K562 (cell line): ENCODE data around the gene PHC3. TPM values are rescaled to one million over a fixed set of nuclear protein-coding genes. Genes with fewer than 3 reads are reported as not detected.
A peak's percentile ranks its signal among the peaks of the same experiment; 100 is the strongest.

Source experiments
- DPF2 ChIP-seq: fragments of 450-650 bp; IDR thresholded peaks from 2 replicates; pipeline ENCODE4 v1.6.1; 2016
- FOSL1 ChIP-seq: fragments of 200-800 bp; sonication (Bioruptor generic); conservative IDR thresholded peaks from 2 replicates; pipeline ENCODE4 v1.6.1; 2016; ENCODE audit warnings: missing genetic modification characterization, missing compliant biosample characterization
- HMG20A ChIP-seq: fragments of 450-650 bp; formaldehyde crosslinking; conservative IDR thresholded peaks from 2 replicates; pipeline ENCODE4 v1.4.0; 2020; ENCODE audit warnings: mild to moderate bottlenecking, mixed read lengths
- HNRNPLL ChIP-seq: fragments of 200-400 bp; formaldehyde crosslinking; IDR thresholded peaks from 2 replicates; pipeline ENCODE4 v1.6.1; 2017; ENCODE audit warnings: low read length, low read depth, mild to moderate bottlenecking; ENCODE audit not compliant: poor library complexity, severe bottlenecking
- HOXB6 ChIP-seq: fragments of 250-450 bp; sonication (Bioruptor Pico); IDR thresholded peaks from 2 replicates; pipeline ENCODE4 v1.5.1; 2022; ENCODE audit warnings: mild to moderate bottlenecking, borderline replicate concordance
- MBD2 ChIP-seq: sonication (generic); IDR thresholded peaks from 2 replicates; pipeline ENCODE4 v1.6.1; 2016; ENCODE audit warnings: low read depth, borderline replicate concordance
- PHF20 ChIP-seq: fragments of 450-650 bp; IDR thresholded peaks from 2 replicates; pipeline ENCODE4 v1.6.1; 2018; ENCODE audit not compliant: partially characterized antibody
- RREB1 ChIP-seq: fragments of 250-450 bp; sonication (Bioruptor Pico); IDR thresholded peaks from 2 replicates; pipeline ENCODE4 v1.4.0; 2020
- TARDBP ChIP-seq: fragments of 450-650 bp; IDR thresholded peaks from 2 replicates; pipeline ENCODE4 v1.6.1; 2016
- ZBTB33 ChIP-seq: sonication (generic); formaldehyde crosslinking; IDR thresholded peaks from 2 replicates; pipeline ENCODE4 v1.8.1; 2023; ENCODE audit warnings: mild to moderate bottlenecking, missing genetic modification reagents
- ZNF174 ChIP-seq: fragments of 250-450 bp; sonication (Bioruptor Pico); IDR thresholded peaks from 2 replicates; pipeline ENCODE4 v1.4.0; 2020; ENCODE audit warnings: mild to moderate bottlenecking
- ZNF23 ChIP-seq: fragments of 250-450 bp; sonication (Bioruptor Pico); IDR thresholded peaks from 2 replicates; pipeline ENCODE4 v1.4.0; 2020; ENCODE audit warnings: mild to moderate bottlenecking
- ZNF232 ChIP-seq: sonication (generic); formaldehyde crosslinking; IDR thresholded peaks from 2 replicates; pipeline ENCODE4 v1.8.0; 2022; ENCODE audit warnings: mild to moderate bottlenecking, missing genetic modification reagents
- polyA plus RNA-seq, 8 experiments: library from polyadenylated mRNA; depleted of rRNA in 4 of 8; stranded (reverse) in 5 of 8; unstranded in 3 of 8; fragments of >200 nt; fragmentation: Nextera tagmentation in 2 of 8; fragmentation: Illumina TruSeq in 1 of 8; extraction: Ambion mirVana in 2 of 8; extraction: Trizol in 1 of 8; gene quantifications; 2 replicates each; pipeline versions ENCODE4 v1.2.1 to v1.2.3, GENCODE V29; 2011 to 2014; ENCODE audit warnings: inconsistent platforms in 1 of 8, missing spikeins in 1 of 8
- total RNA-seq, 7 experiments: library from RNA; depleted of rRNA in 6 of 7; stranded (reverse); fragments of >200 nt in 6 of 7; fragmentation: Illumina TruSeq in 2 of 7; extraction: Trizol in 2 of 7; gene quantifications; 2 replicates each; pipeline versions ENCODE4 v1.2.1 to v1.2.3, GENCODE V29; 2011 to 2021; ENCODE audit warnings: low replicate concordance in 1 of 7
- TF ChIP-seq, protein P1 (sequence below): IDR thresholded peaks from 2 replicates; pipeline ENCODE4 v1.6.1; 2012; ENCODE audit warnings: low read depth, low read length, improper control_type of control experiment, borderline replicate concordance
- TF ChIP-seq, protein P2 (sequence below): fragments of 250-450 bp; sonication (Bioruptor Pico); IDR thresholded peaks from 2 replicates; pipeline ENCODE4 v1.8.0; 2022; ENCODE audit warnings: moderate library complexity, mild to moderate bottlenecking, inconsistent platforms
- TF ChIP-seq, protein P3 (sequence below): fragments of 200-800 bp; sonication (Bioruptor generic); IDR thresholded peaks from 2 replicates; pipeline ENCODE4 v1.6.1; 2017; ENCODE audit warnings: missing genetic modification characterization, missing compliant biosample characterization

The PHC3 gene
- total and polyA plus RNA-seq, 9 of the 15 experiments (the other 6 are each of a cell fraction or from before 2014, with no cell fraction given): 3.1 to 21.6 (median 10.5) TPM

DNA sequence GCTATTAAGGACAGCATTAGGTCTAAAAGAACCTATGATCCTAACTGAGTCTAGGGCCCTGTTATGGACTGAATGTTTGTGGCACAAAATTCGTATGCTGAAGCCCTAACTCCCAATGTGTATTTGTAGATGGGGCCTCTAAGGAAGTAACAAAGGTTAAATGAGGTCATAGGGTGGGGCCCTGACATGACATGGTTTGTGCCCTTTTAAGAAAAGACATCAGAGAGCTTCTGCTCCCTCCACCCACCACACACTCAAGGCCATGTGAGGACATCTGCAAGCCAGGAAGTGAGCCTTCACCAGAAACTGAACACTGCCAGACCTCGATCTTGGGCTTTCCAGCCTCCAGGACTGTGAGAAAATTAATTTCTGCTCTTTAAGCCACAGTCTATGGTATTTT lies 49.2 kb downstream of the PHC3 start (continued):
- no peak for TF ChIP-seq MBD2
- TF ChIP-seq, protein P1, sequence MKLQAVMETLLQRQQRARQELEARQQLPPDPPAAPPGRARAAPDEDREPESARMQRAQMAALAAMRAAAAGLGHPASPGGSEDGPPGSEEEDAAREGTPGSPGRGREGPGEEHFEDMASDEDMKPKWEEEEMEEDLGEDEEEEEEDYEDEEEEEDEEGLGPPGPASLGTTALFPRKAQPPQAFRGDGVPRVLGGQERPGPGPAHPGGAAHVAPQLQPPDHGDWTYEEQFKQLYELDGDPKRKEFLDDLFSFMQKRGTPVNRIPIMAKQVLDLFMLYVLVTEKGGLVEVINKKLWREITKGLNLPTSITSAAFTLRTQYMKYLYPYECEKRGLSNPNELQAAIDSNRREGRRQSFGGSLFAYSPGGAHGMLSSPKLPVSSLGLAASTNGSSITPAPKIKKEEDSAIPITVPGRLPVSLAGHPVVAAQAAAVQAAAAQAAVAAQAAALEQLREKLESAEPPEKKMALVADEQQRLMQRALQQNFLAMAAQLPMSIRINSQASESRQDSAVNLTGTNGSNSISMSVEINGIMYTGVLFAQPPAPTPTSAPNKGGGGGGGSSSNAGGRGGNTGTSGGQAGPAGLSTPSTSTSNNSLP: peak; percentile 15; the same call in 1 of the 2 replicates
- no peak for TF ChIP-seq ZNF174 (CRISPR knock-in tag)
- TF ChIP-seq HNRNPLL: no peak
- TF ChIP-seq, protein P2, sequence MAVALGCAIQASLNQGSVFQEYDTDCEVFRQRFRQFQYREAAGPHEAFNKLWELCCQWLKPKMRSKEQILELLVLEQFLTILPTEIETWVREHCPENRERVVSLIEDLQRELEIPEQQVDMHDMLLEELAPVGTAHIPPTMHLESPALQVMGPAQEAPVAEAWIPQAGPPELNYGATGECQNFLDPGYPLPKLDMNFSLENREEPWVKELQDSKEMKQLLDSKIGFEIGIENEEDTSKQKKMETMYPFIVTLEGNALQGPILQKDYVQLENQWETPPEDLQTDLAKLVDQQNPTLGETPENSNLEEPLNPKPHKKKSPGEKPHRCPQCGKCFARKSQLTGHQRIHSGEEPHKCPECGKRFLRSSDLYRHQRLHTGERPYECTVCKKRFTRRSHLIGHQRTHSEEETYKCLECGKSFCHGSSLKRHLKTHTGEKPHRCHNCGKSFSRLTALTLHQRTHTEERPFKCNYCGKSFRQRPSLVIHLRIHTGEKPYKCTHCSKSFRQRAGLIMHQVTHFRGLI (CRISPR knock-in tag): no peak
- TF ChIP-seq RREB1: no peak
- no peak for TF ChIP-seq ZNF23 (CRISPR knock-in tag)
- TF ChIP-seq HMG20A: no peak
- TF ChIP-seq PHF20: no peak
- no peak for TF ChIP-seq TARDBP
- no peak for TF ChIP-seq ZBTB33 (CRISPR knock-in tag)
- no peak for TF ChIP-seq HOXB6 (CRISPR knock-in tag)
- TF ChIP-seq, protein P3, sequence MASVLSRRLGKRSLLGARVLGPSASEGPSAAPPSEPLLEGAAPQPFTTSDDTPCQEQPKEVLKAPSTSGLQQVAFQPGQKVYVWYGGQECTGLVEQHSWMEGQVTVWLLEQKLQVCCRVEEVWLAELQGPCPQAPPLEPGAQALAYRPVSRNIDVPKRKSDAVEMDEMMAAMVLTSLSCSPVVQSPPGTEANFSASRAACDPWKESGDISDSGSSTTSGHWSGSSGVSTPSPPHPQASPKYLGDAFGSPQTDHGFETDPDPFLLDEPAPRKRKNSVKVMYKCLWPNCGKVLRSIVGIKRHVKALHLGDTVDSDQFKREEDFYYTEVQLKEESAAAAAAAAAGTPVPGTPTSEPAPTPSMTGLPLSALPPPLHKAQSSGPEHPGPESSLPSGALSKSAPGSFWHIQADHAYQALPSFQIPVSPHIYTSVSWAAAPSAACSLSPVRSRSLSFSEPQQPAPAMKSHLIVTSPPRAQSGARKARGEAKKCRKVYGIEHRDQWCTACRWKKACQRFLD: no peak
- no peak for TF ChIP-seq FOSL1 (tag)
- TF ChIP-seq ZNF232: no peak
- TF ChIP-seq DPF2: peak; percentile 52; the same call in 1 of the 2 replicates
